ENCODE measurements around the gene HAAO. TPM values are rescaled to one million over a fixed set of nuclear protein-coding genes. Genes with fewer than 3 reads are reported as not detected.

HAAO gene
- total and polyA plus RNA-seq, 2 of the 8 experiments (the other 6 are each of a cell fraction or from before 2014, with no cell fraction given): 2.5 to 7.0 TPM

DNA sequence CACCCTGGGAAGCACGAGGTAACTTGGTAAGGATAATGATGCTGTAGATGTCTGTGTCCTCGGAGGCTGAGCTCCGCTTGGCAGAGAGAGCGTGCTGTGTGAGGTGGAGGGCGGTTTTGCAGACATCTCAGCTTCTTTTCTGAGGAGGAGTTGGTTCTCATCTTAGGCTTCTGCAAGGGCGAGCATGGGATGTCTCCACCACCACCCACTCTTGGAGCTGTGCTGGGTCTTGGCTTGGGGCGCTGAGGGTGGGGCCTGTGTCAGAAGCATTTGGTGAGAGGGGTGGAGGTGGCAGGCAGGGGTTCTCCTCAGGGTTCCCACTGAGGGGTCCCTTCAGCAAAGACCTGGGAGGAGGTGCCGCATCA lies 37.6 kb downstream of the HAAO start (continued):
- TF ChIP-seq FOSL1 (IDR thresholded peaks at IDR 0.05; ENCODE audit: insufficient read depth, low read depth, low read length) (no peak), SP4 (IDR thresholded peaks at IDR 0.05; ENCODE audit: low read length) (no peak), CBX5 (IDR thresholded peaks at IDR 0.05; ENCODE audit: low read depth, low read length) (no peak), ZNF274 (IDR thresholded peaks at IDR 0.05; ENCODE audit: borderline replicate concordance, extremely low read depth, low read length) (no peak), NRF1 (IDR thresholded peaks at IDR 0.05; ENCODE audit: low read depth, low read length) (no peak), TAF1 (IDR thresholded peaks at IDR 0.05; ENCODE audit: low read depth, low read length) (no peak), RFX5 (IDR thresholded peaks at IDR 0.05; ENCODE audit: borderline replicate concordance, low read depth, low read length) (no peak), HDAC2 (IDR thresholded peaks at IDR 0.05; ENCODE audit: borderline replicate concordance in 1 of 2, low read depth in 2 of 2, low read length in 2 of 2) (no peak)
- TF ChIP-seq, protein P1, sequence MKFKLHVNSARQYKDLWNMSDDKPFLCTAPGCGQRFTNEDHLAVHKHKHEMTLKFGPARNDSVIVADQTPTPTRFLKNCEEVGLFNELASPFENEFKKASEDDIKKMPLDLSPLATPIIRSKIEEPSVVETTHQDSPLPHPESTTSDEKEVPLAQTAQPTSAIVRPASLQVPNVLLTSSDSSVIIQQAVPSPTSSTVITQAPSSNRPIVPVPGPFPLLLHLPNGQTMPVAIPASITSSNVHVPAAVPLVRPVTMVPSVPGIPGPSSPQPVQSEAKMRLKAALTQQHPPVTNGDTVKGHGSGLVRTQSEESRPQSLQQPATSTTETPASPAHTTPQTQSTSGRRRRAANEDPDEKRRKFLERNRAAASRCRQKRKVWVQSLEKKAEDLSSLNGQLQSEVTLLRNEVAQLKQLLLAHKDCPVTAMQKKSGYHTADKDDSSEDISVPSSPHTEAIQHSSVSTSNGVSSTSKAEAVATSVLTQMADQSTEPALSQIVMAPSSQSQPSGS (IDR thresholded peaks at IDR 0.05; ENCODE audit: low read length): no peak

Measured in H1 (cell line).